BJ (cell line): ENCODE data around the gene TOR4A. TPM values are rescaled to one million over a fixed set of nuclear protein-coding genes. Genes with fewer than 3 reads are reported as not detected.

Experiments
- CTCF ChIA-PET: fragments of 350-600 bp; formaldehyde crosslinking; extraction: SDS; loops from one replicate; lab custom pipeline; 2021; ENCODE audit warnings: antibody characterized with exemption, inconsistent platforms; lab: Yijun Ruan, JAX
- POLR2A ChIA-PET: fragments of 300-600 bp; sonication (Branson Sonifier 250); formaldehyde crosslinking; extraction: SDS; loops from one replicate; lab custom pipeline; 2021; ENCODE audit warnings: antibody characterized with exemption; lab: Charles Lee
- DNase-seq: peaks from one replicate; pipeline ENCODE4 v3.0.0-alpha.2; 2011; ENCODE audit warnings: low read depth
- H3K27me3 ChIP-seq: 2 replicates; pipeline ENCODE4 v1.6.0; 2011; ENCODE audit warnings: low read length; ENCODE audit not compliant: control insufficient read depth, insufficient read depth
- H3K36me3 ChIP-seq: 2 replicates; pipeline ENCODE4 v1.5.1; 2011; ENCODE audit warnings: low read length; ENCODE audit not compliant: control insufficient read depth, insufficient read depth
- H3K4me3 ChIP-seq: 2 replicates; pipeline ENCODE4 v1.5.1; 2011; ENCODE audit warnings: low read depth, mild to moderate bottlenecking, control low read depth, low read length
- polyA plus RNA-seq: library from polyadenylated mRNA; depleted of rRNA; stranded (reverse); fragments of >200 nt; gene quantifications from 2 replicates; pipeline ENCODE4 v1.2.3, GENCODE V29; 2011
- TF ChIP-seq, protein P1 (sequence below): IDR thresholded peaks from 2 replicates; pipeline ENCODE4 v1.5.1; 2011; ENCODE audit warnings: low read depth, mild to moderate bottlenecking, control low read depth, inconsistent platforms, low read length, moderate library complexity; ENCODE audit not compliant: insufficient read depth

TOR4A gene
- polyA plus RNA-seq, 1 experiment = 23.8 TPM

DNA sequence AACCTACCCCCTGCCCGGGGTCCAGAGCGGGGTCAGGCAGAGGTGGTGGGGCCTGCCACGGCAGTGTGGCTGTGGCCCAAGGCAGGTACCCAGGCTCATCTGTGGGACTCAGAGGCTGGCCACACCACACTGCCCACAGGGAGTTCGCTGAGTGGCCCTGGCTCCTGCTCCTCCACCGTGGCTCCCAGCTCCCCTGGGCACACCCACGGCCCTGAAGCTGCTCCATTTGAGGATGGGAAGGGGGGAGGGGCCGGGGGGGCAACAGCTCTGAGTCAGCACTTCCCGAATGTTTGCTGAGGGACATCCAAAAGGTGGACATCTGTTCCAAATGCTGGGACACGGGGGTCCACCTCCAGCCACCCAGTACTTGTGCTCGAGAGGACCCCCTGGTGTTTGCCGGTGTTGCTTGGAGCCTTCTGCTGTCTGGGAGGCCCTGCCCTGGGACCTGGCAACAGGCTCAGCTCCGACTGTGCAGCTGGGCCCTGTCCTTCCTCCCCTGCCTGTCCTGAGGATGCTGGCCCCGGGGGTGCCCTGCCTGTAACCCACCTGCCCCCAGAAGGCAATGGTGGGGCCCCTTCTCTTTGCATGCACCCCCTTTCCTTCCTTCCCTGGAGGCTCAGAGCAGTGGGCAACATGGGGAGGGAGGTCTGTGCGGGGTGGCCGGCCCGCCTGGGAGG lies 27.0 kb downstream of the TOR4A start:
- ChIA-PET CTCF (interaction anchor here (1.0 to 1.4 kb wide), 4 partner anchors 14 to 119 kb away, joined by 3 to 4 read pairs (median 4); partner anchors contain the start of genes EXD3 and NOXA1), POLR2A (no interaction called here)
- DNase-seq = no peak
- H3K27me3 ChIP-seq = 0 out of 2 replicates have a peak, but pooled peaks cover 2% of the 10 kb centered on the region
- H3K36me3 ChIP-seq = no peaks in the 10 kb centered on the region
- H3K4me3 ChIP-seq = no peak overlapping the region
- TF ChIP-seq, protein P1, sequence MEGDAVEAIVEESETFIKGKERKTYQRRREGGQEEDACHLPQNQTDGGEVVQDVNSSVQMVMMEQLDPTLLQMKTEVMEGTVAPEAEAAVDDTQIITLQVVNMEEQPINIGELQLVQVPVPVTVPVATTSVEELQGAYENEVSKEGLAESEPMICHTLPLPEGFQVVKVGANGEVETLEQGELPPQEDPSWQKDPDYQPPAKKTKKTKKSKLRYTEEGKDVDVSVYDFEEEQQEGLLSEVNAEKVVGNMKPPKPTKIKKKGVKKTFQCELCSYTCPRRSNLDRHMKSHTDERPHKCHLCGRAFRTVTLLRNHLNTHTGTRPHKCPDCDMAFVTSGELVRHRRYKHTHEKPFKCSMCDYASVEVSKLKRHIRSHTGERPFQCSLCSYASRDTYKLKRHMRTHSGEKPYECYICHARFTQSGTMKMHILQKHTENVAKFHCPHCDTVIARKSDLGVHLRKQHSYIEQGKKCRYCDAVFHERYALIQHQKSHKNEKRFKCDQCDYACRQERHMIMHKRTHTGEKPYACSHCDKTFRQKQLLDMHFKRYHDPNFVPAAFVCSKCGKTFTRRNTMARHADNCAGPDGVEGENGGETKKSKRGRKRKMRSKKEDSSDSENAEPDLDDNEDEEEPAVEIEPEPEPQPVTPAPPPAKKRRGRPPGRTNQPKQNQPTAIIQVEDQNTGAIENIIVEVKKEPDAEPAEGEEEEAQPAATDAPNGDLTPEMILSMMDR = no peak

DNA sequence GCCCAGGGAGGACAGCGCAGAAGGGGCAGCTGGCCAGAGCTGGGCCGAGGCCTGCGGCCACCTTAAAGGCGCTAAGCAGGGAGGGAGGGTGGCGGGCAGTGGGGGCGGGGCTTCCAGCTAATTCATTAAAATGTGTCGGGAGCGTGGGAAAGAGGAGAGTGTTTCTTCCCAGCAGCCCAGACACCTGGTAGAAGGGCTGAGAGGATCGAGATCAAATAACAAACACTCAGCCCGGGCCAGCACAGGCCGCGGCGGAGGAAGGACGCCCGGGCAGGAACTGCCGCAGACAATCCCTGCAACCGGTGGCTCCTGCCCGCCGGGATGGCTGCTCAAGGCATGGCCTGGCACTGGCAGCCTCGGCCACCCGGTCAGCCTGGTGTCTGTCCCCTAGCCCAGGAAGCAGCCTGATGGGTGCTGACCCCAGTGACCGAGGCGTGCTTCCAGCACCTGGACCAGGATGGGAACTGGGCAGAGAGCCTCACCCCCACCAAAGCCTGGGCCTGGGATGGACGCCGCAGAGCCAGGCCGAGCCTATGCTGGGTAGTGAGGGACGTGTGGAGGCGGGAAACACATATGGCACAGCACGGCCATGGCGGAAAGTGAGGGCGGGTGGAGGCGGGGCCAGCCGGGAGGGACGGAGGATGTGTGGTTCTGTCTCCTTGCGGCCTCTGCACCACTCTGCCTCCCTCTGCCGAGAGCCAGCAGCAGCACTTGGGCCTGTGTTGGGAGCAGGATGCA lies 27.7 kb downstream of the TOR4A start:
- ChIA-PET CTCF (interaction anchor here (1.0 to 1.1 kb wide), 3 partner anchors 14 to 118 kb away, joined by 3 to 4 read pairs (median 3); partner anchors contain the start of genes EXD3 and NOXA1), POLR2A (no interaction called here)
- H3K27me3 ChIP-seq = no peaks in the 10 kb centered on the region
- H3K36me3 ChIP-seq = no peaks in the 10 kb centered on the region
- no peak overlapping the region for H3K4me3 ChIP-seq
- DNase-seq = no peak
- TF ChIP-seq, protein P1 = peak; percentile 24; the same call in 1 of the 2 replicates

DNA sequence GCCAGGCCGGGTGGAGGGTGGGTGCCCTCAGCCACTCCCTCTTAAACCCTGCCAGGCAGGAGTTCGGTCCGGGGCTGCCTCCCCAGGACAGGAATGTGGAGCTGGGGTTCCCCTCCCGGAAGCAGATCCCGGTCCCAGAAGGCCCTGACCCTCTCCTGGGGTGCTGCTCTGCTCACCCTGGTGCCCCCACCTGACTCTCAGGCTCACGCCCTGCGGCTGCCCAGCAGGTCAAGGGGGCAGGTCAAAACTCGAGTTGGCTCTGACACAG lies 28.2 kb downstream of the TOR4A start:
- CTCF ChIA-PET = no interaction called here
- DNase-seq = no peak
- Histone ChIP-seq H3K36me3 (no peaks in the 10 kb centered on the region), H3K4me3 (no peak overlapping the region), H3K27me3 (no peaks in the 10 kb centered on the region)
- TF ChIP-seq, protein P1 = no peak
- POLR2A ChIA-PET = no interaction called here

DNA sequence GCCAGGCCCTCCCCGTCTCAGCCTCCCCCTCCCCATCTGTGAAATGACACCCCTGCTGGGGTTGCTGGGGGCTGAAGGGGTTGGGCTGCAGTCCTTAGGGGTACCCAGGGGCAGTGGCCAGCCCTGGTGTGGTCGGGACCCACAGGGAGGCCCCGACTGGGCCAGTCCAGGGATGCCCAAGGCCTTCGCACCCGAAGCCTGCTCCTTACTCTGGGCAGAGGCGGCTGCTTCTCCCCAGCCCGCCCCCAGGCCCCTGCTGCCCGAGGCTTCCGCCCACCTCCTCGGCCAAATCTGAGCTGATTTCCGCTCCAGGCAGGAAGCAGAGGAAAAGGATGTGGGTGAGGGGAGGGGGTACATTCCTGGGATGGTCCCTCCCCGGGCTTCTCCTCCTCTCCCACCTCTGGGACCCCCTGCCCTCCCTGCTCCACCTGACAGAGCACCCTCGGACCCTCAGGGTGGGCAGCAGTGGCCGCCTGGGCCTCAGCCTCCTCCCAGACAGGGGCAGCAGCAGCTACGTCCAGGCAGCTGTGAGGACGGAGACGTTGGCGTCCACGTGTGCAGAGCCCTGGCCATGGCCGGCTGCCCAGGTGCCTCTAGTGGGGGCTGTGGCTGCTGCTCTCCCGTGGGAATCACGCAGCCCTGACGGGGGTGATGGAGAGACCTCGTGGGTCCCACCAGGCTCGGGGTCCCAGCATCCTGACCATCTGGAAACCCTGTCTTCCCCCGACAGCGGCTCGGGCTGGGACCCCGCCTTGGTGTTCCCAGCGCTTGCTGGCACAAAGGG lies 28.7 kb downstream of the TOR4A start:
- no peak for DNase-seq
- ChIA-PET POLR2A (no interaction called here), CTCF (interaction anchor here (0.6 kb wide), 1 partner anchor 139 kb away, joined by 3 read pairs; no protein-coding TSS in a partner anchor)

More for the DNA sequence above, 28.7 kb downstream of the TOR4A start:
- Histone ChIP-seq H3K27me3 (no peaks in the 10 kb centered on the region), H3K36me3 (no peaks in the 10 kb centered on the region), H3K4me3 (no peak overlapping the region)
- TF ChIP-seq, protein P1 = no peak
